H9 (cell line): Measurements from ENCODE around the gene BOD1L1. TPM values are rescaled to one million over a fixed set of nuclear protein-coding genes. Genes with fewer than 3 reads are reported as not detected.

ENCODE experiments used
- DNase-seq: peaks from one replicate; pipeline ENCODE4 v3.0.0-alpha.2; 2017
- H2AFZ ChIP-seq: one replicate; pipeline ENCODE4 v1.6.1; 2013; ENCODE audit warnings: mild to moderate bottlenecking, low read length, control low read depth, moderate library complexity
- H2AK5ac ChIP-seq: 2 replicates; pipeline ENCODE4 v1.6.1; 2013; ENCODE audit warnings: low read length, control low read depth, mixed read lengths; ENCODE audit not compliant: insufficient read length
- H2BK120ac ChIP-seq: one replicate; pipeline ENCODE4 v1.6.1; 2013; ENCODE audit warnings: low read depth, mild to moderate bottlenecking, low read length, control low read depth, inconsistent platforms; ENCODE audit not compliant: poor library complexity, severe bottlenecking
- H2BK12ac ChIP-seq: 2 replicates; pipeline ENCODE4 v1.6.1; 2013; ENCODE audit warnings: low read length, control low read depth, mixed read lengths, low read depth; ENCODE audit not compliant: insufficient read length
- H2BK15ac ChIP-seq: 2 replicates; pipeline ENCODE4 v1.6.1; 2013; ENCODE audit warnings: low read depth, low read length, control low read depth
- H2BK20ac ChIP-seq: one replicate; pipeline ENCODE4 v1.6.1; 2013; ENCODE audit warnings: low read depth, mild to moderate bottlenecking, low read length, control low read depth, inconsistent platforms; ENCODE audit not compliant: poor library complexity, severe bottlenecking
- H2BK5ac ChIP-seq: 2 replicates; pipeline ENCODE4 v1.6.1; 2013; ENCODE audit warnings: low read length, control low read depth, mixed read lengths; ENCODE audit not compliant: insufficient read length
- H3K14ac ChIP-seq: 2 replicates; pipeline ENCODE4 v1.6.1; 2013; ENCODE audit warnings: low read length, control low read depth; ENCODE audit not compliant: insufficient read depth
- H3K18ac ChIP-seq: 2 replicates; pipeline ENCODE4 v1.6.1; 2013; ENCODE audit warnings: low read depth, mild to moderate bottlenecking, mixed read lengths, low read length, control low read depth; ENCODE audit not compliant: insufficient read length
- H3K23ac ChIP-seq: 2 replicates; pipeline ENCODE4 v1.6.1; 2013; ENCODE audit warnings: low read length, control low read depth, mixed read lengths, low read depth; ENCODE audit not compliant: insufficient read length
- H3K23me2 ChIP-seq: 2 replicates; pipeline ENCODE4 v1.6.1; 2013; ENCODE audit warnings: low read depth, mild to moderate bottlenecking, mixed read lengths, low read length, control low read depth; ENCODE audit not compliant: insufficient read length, poor library complexity, severe bottlenecking
- H3K27ac ChIP-seq: 2 replicates; pipeline ENCODE4 v1.5.1; 2013; ENCODE audit warnings: low read length, control low read depth, mixed read lengths, low read depth; ENCODE audit not compliant: insufficient read length
- H3K27me3 ChIP-seq: 2 replicates; pipeline ENCODE4 v1.6.1; 2013; ENCODE audit warnings: low read length, control low read depth, inconsistent platforms; ENCODE audit not compliant: insufficient read depth
- H3K4ac ChIP-seq: 2 replicates; pipeline ENCODE4 v1.6.1; 2013; ENCODE audit warnings: low read depth, mild to moderate bottlenecking, control low read depth, inconsistent platforms, low read length, moderate library complexity
- H3K4me1 ChIP-seq: 2 replicates; pipeline ENCODE4 v1.6.1; 2013; ENCODE audit warnings: low read length, control low read depth, inconsistent platforms; ENCODE audit not compliant: insufficient read depth
- H3K4me2 ChIP-seq: 2 replicates; pipeline ENCODE4 v1.6.1; 2013; ENCODE audit warnings: low read length, control low read depth, mixed read lengths; ENCODE audit not compliant: insufficient read length, insufficient read depth
- H3K56ac ChIP-seq: 2 replicates; pipeline ENCODE4 v1.6.1; 2013; ENCODE audit warnings: low read depth, mild to moderate bottlenecking, mixed read lengths, low read length, control low read depth; ENCODE audit not compliant: insufficient read length
- H3K79me1 ChIP-seq: 2 replicates; pipeline ENCODE4 v1.6.1; 2013; ENCODE audit warnings: low read depth, mild to moderate bottlenecking, moderate library complexity, low read length, control low read depth, inconsistent platforms; ENCODE audit not compliant: insufficient read depth, poor library complexity, severe bottlenecking
- H3K79me2 ChIP-seq: 2 replicates; pipeline ENCODE4 v1.6.1; 2013; ENCODE audit warnings: low read length, control low read depth, inconsistent platforms; ENCODE audit not compliant: insufficient read depth
- H3K9ac ChIP-seq: 2 replicates; pipeline ENCODE4 v1.6.1; 2013; ENCODE audit warnings: low read length, control low read depth, mixed read lengths; ENCODE audit not compliant: insufficient read length; ENCODE audit errors: extremely low read depth
- H3K9me3 ChIP-seq: one replicate; pipeline ENCODE4 v1.6.1; 2013; ENCODE audit warnings: low read depth, low read length, inconsistent platforms; ENCODE audit not compliant: control insufficient read depth
- H3T11ph ChIP-seq: one replicate; pipeline ENCODE4 v1.6.1; 2013; ENCODE audit warnings: mild to moderate bottlenecking, low read length, control low read depth, inconsistent platforms
- H4K20me1 ChIP-seq: one replicate; pipeline ENCODE4 v1.6.1; 2013; ENCODE audit not compliant: control insufficient read depth, insufficient read length, insufficient read depth
- H4K5ac ChIP-seq: 2 replicates; pipeline ENCODE4 v1.6.1; 2013; ENCODE audit warnings: low read depth, mild to moderate bottlenecking, mixed read lengths, low read length, control low read depth; ENCODE audit not compliant: insufficient read length
- H4K8ac ChIP-seq: replicated peaks from 2 replicates; pipeline ENCODE4 v1.6.1; 2013; ENCODE audit warnings: low read length, control low read depth, mixed read lengths, low read depth; ENCODE audit not compliant: insufficient read length
- H4K91ac ChIP-seq: 2 replicates; pipeline ENCODE4 v1.6.1; 2013; ENCODE audit warnings: low read depth, mild to moderate bottlenecking, moderate library complexity, mixed read lengths, low read length, control low read depth; ENCODE audit not compliant: insufficient read length
- H3K27ac Mint-ChIP-seq, 3 experiments: 2 replicates in 2 of 3; 3 replicates in 1 of 3; pipeline ENCODE4 v1.8.0; 2020 to 2021; ENCODE audit warnings: mixed read lengths in 3 of 3, mild to moderate bottlenecking in 1 of 3, moderate library complexity in 1 of 3
- H3K27me3 Mint-ChIP-seq: 2 replicates; pipeline ENCODE4 v1.8.0; 2021; ENCODE audit warnings: low read depth, mild to moderate bottlenecking, moderate library complexity, mixed read lengths
- H3K36me3 Mint-ChIP-seq, 3 experiments: 2 replicates in 2 of 3; 3 replicates in 1 of 3; pipeline ENCODE4 v1.8.0; 2020 to 2021; ENCODE audit warnings: low read depth in 3 of 3, mixed read lengths in 3 of 3; ENCODE audit not compliant: insufficient read depth in 1 of 3
- H3K4me1 Mint-ChIP-seq, 2 experiments: 2 replicates each; pipeline ENCODE4 v1.8.0; 2020; ENCODE audit warnings: mixed read lengths in 2 of 2
- H3K4me3 Mint-ChIP-seq, 2 experiments: 2 replicates in 1 of 2; 3 replicates in 1 of 2; pipeline ENCODE4 v1.8.0; 2020 to 2021; ENCODE audit warnings: mild to moderate bottlenecking in 2 of 2, mixed read lengths in 2 of 2, moderate library complexity in 1 of 2
- H3K9me3 Mint-ChIP-seq, 2 experiments: 2 replicates in 1 of 2; 3 replicates in 1 of 2; pipeline ENCODE4 v1.8.0; 2020; ENCODE audit warnings: mild to moderate bottlenecking in 2 of 2, mixed read lengths in 2 of 2, moderate library complexity in 1 of 2
- WGBS: extraction: QIAGEN DNeasy Blood & Tissue Kit; methylation state at CpG from one replicate; pipeline ENCODE4 v1.1.7; 2013; ENCODE audit warnings: missing lambda C conversion rate, low lambda C conversion rate, mixed read lengths; ENCODE audit not compliant: insufficient read length; ENCODE audit errors: extremely low coverage; 5-methylcytosine and 5-hydroxymethylcytosine counted together
- total RNA-seq: library from RNA; stranded (reverse); gene quantifications from 2 replicates; pipeline ENCODE4 v1.2.1, GENCODE V29; 2021
- TF ChIP-seq, protein P1 (sequence below): fragments of 200-600 bp; sonication (generic); conservative IDR thresholded peaks from 3 replicates; pipeline ENCODE4 v1.8.0; 2021; ENCODE audit warnings: antibody characterized with exemption, mild to moderate bottlenecking

The BOD1L1 gene
- total RNA-seq, 1 experiment from 2014 or later = 37.8 TPM

DNA sequence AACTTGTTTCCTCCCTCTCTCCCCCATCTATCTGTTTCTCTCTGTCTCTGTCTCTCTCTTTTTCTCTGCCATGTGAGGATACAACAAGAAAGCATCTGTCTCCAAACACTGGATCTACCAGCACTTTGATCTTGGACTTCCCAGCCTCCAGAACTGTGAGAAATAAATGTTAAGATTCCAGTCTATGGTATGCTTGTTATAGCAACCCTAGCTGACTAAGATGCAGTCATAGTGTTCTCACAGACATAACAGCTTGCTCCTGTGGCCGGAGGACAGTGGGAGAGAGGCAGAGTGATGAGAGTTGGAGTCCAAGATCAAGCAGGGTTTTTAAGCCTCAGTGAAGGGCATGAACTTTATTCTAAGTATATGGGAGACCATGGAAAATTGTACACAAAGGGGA, 74.4 kb downstream of the BOD1L1 start:
- Histone ChIP-seq H3K27ac (no peak overlapping the region), H3K4me2 (no peak overlapping the region), H3K79me1 (no peaks in the 10 kb centered on the region), H2AK5ac (no peak overlapping the region), H4K91ac (no peak overlapping the region), H3K79me2 (no peaks in the 10 kb centered on the region), H2BK20ac (no peak overlapping the region), H2BK120ac (no peak overlapping the region), H4K20me1 (no peaks in the 10 kb centered on the region), H3K9me3 (no peaks in the 10 kb centered on the region), H3K4me1 (no peaks in the 10 kb centered on the region), H3K14ac (no peak overlapping the region), H2AFZ (no peak overlapping the region), H3K23me2 (peaks cover under 1% of the 10 kb centered on the region), H4K5ac (no peak overlapping the region), H2BK12ac (no peak overlapping the region), H3K4ac (no peak overlapping the region), H3K9ac (no peak overlapping the region), H3K18ac (no peak overlapping the region), H2BK15ac (no peak overlapping the region), H3K27me3 (peaks cover 7% of the 10 kb centered on the region; the same call in 1 of the 2 replicates), H3K56ac (no peak overlapping the region), H4K8ac (no peak overlapping the region), H3K23ac (no peak overlapping the region), H3T11ph (no peak overlapping the region), H2BK5ac (no peak overlapping the region)
- TF ChIP-seq, protein P1, sequence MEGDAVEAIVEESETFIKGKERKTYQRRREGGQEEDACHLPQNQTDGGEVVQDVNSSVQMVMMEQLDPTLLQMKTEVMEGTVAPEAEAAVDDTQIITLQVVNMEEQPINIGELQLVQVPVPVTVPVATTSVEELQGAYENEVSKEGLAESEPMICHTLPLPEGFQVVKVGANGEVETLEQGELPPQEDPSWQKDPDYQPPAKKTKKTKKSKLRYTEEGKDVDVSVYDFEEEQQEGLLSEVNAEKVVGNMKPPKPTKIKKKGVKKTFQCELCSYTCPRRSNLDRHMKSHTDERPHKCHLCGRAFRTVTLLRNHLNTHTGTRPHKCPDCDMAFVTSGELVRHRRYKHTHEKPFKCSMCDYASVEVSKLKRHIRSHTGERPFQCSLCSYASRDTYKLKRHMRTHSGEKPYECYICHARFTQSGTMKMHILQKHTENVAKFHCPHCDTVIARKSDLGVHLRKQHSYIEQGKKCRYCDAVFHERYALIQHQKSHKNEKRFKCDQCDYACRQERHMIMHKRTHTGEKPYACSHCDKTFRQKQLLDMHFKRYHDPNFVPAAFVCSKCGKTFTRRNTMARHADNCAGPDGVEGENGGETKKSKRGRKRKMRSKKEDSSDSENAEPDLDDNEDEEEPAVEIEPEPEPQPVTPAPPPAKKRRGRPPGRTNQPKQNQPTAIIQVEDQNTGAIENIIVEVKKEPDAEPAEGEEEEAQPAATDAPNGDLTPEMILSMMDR = no peak
- H3K4me1 Mint-ChIP-seq = peaks cover 3 to 9% of the 10 kb centered on the region in 2 experiments; a peak in 3 of 4 replicates
- no peak overlapping the region for H3K27ac Mint-ChIP-seq
- H3K4me3 Mint-ChIP-seq = no peak overlapping the region
- WGBS = no CpG with 5 or more reads among the region's 1 CpG
- peaks cover 2 to 9% of the 10 kb centered on the region in 2 experiments; a peak in 3 of 5 replicates for H3K9me3 Mint-ChIP-seq
- DNase-seq = no peak
- peaks cover 49% of the 10 kb centered on the region for H3K27me3 Mint-ChIP-seq
- no peaks in the 10 kb centered on the region; a peak in 1 of 7 replicates for H3K36me3 Mint-ChIP-seq
